ENCODE measurements around the gene TAF12.

GRCh38 chr1:28577052-28577678, 65.7 kb downstream of the TAF12 start:
- TF ChIP-seq CTCF (IDR thresholded peaks at IDR 0.05; ENCODE audit: low read length) (no peak), EZH2 (optimal IDR thresholded peaks at IDR 0.05; ENCODE audit: low read depth, low read length) (no peak)

Data from MM.1S (cell line).